HG02623 (cell line): ENCODE data around the gene ASTN1.
"Not testable (repeated sequence)": the region's sequence is repeated elsewhere in the genome, so short reads cannot be mapped to it uniquely, and the experiment has no call there.

Source experiments
- ATAC-seq: cut with Tn5 transposase; IDR thresholded peaks from one replicate; pipeline ENCODE4 v1.9.1; 2021; ENCODE audit warnings: moderate library complexity; ENCODE audit not compliant: unreplicated experiment

Gene ASTN1

DNA sequence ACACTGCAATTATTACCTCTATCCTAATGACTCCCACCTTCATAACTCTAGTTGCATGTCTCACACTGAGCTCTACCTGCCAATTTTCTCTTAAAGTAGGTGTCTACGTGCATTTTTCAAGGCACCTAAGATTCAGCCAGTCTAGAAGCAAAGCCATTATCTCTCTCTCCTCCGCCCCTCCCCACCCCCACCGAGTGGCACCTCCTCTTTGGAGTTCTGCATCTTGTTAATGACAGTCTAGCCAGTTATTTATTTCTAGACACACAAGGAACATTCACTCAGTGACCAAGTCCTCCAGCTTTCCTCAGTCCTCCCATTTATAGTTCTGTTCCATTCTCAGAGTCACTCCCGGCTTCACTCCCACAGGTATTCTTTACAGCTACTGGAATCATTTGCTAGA, 47.6 kb downstream of the ASTN1 start:
- ATAC-seq, result no peak

DNA sequence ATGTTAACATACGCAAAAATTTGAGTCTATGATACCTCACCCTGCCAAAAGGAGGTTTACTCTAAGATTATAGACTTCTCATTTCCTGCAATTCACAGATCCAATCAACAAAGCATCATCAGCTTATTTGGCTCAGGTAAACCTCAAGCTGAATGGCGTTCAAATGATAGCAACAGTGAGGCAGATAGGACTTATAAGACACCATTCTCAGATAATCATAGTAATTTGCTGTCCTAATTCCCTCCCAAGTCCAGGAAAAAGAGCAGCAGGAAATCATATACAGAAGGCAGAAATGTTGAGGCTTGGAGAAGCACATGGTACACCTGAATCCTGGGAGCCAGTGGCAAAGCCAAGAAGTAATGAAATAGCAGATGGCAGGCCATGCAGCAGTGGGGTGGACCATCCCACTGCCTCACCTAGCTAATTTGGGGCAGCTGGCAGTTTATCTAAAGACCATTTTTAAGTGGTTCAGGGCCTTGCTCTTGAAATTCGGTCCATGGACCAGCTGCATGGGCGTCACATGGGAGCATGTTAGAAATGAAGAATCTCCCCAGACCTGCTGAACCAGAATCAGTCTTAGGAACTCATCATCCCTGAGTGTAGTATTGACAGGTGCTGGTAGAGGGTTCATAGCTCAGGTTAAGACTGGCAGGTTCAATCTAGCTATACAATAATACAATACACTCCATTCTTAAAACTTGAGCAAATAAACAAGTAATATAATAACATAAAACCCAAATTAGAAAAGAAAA, 57.7 kb downstream of the ASTN1 start:
- no peak for ATAC-seq

DNA sequence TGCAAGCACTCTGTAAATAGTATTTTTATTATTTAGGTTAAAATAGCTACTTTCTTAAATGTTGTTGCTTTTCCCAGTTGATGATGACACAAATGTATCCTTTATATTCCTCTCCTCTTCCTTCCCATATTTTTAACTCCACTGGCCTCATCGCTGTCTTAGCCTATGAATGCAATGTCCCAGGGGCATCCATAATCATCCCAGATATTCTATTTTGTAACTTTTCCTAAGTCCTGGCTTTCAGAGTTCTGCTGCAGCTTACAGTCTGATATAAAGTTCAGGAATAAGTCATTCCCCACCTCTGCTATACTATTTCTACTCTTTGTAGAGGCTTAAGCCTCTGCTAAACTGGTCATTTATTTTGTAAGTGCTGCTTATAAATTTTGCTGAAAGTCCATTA, 58.3 kb downstream of the ASTN1 start:
- ATAC-seq, result no peak

DNA sequence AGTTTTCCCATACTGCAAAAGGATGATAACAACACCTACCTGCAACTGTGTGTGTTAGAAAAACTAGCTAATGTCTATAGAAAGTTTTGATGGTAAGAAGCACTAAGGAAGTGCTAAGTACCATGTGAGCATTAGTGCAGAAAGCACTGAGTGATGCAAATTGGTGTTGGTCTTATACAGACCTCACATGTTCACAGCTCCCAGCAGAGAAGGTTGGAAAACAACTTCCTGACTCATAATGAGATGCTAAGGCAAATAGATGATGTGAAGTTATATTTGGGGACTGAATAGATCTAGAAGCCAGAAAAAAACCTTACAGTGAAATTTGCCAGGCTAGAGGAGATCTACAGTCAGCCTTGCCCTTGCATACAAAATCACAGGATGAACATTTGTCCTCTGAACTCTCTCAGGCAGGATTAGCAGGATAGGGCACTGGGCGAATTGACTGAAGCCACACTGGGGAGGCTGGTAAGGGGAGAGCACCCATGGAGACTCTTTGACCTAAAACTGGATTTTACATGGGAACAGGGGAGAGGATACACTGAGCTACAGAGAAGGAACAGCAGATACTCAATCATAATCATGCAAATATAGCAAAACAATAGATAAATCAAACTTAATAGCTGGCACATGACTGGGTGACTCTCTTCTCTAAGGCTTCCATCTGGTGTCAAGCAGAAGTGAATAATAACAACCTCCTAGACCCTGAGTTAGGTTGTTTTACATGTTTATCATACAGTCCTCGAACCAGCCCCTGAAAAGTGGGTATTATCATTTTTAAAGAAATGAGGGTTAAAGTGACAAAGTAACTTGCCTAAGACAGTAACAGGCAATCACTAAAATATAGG, 61.3 kb downstream of the ASTN1 start:
- no peak for ATAC-seq

DNA sequence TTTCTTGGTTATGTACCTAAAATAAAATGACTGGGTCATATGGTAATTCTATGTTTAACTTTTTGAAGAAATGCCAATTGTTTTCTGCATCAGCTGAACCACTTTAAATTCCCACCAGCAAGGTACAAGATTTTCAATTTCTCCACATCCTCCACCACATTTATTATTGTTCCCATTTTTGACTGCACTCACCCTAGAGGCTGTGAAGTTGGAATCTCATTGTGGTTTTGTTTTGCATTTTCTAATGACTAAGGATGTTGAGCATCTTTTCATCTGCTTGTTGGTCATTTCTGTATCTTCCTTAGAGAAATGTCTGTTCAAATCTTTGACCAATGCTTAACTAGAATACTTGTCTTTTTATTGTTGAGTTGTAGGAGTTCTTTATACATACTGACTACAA, 72.5 kb downstream of the ASTN1 start:
- no peak for ATAC-seq

DNA sequence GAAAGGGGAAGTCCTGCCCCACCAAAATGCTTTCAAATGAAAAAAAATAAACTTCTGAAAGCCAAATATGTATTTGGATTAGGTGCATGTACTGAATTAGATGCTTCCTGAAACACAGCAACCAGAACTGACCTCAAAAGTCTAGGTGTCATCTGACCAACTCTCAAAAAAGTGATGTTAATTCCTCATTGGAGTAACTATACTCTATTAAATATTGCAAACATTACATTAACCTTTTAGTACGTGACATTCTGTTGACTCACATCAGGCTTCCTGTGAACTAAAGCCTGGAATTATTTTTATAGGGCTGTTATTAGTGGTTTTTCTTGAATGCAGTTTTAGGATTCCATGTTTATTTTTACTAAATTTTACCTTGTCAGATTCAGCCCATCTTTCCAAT, 73.5 kb downstream of the ASTN1 start:
- no peak for ATAC-seq

DNA sequence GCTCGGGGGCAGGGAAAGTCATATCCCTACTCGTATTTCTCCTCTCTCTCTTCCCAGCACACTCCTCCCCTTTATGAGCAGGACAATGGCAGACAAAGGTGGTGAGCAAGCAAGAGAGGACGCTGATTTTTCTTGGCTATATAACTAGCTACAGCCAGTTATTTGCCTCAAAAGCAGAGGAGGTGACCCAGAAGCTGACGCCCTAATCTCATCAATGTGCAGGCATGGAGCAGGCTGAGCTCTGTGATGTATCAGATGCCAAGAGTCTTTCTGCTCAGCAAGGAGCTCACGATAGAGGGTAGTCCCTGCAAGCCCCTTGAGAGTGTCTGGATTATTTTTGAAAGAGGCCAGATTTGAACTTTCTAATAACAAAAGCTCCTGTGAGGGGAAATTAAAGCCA, 75.5 kb downstream of the ASTN1 start:
- no peak for ATAC-seq

DNA sequence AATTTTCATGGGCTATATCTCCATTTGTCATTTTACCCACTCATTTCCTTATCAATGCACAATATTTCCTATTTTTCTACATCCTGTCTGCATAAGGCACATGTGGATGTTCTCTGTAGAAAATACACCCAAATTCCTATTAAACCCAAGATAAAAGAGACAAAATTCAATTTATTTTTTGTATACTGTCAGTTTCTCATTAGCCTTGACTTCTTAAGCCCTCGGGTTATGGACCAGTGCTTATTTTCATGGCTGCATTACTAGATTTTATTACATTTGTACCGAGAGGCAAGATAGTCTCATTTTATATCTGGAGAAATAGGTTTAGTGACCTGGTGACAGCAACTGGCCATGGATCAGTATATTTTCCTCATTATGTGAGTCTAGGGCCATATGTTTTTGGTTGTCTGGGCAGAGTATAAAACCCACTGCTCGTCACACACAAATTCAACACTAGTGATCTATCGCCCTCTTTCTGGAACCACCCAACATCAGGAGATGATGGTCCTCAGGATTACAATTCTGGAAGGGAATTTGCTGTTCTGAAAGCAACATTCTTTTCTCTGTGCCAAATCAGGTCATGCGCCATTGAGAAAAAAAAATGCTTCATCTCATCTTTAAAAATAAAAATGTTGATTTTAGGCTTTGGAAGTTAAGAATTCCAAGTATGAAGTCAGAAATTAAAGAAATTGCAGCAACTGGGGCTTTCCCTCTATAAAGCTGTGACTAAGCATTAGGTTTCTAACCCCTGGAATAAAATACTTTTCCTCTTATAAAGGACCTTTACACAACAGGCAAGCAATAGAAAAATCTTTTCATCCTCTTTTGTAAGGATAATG, 81.4 kb downstream of the ASTN1 start:
- ATAC-seq, result no peak

DNA sequence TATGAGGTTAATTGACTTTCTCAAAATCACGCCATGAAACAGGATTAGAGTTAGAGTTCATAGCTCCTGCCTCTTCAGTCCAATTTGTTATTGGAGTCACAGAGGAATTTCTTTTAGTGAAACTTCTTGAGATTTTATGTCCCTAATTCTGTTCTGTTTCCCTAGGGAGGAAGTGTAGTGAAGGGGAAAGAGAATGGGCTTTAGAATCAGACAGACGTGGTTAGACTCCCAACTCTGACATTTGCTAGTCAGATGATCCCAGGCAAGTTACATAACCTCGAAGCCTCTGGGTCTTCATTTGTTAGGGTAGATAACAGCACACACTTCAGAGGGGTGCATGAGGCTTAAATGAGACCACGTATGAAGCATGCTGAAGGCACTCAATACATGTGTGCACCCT, 83.9 kb downstream of the ASTN1 start:
- no peak for ATAC-seq

DNA sequence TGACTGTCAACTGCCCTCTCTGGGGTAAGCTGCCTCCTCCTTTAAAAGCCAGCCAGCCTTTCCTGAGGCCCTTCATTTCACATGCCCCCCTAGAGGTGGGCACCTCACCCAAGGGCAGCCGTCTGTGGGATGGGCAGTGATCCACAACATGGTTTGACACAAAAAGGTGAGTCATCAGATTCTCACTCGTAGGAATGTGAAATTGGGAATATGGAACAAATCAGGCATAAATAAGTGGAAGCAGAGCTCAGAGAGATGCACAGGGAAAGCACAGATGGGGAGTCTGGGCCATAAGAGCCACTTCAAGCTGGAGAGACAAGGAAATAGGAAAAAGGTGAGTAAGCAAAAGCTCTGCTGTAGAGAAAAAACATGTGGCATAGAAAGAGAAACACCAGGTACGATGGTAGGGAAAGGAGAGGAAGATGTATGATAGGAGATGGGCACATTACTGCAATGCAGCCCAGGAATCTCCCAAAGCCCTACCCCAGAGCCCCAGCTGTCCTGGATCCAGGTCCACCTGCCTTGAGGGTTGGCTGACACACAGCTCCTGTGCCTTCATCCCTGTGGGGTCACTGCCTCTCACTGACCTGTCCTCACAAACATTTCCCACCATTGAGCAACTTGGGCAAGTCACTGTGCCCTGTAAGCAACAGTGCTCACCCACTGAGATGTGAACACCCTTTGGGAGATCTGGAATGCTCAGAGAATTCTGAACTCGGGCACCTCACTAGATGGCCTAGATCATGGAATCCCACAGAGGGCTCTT, 86.6 kb downstream of the ASTN1 start:
- no peak for ATAC-seq

DNA sequence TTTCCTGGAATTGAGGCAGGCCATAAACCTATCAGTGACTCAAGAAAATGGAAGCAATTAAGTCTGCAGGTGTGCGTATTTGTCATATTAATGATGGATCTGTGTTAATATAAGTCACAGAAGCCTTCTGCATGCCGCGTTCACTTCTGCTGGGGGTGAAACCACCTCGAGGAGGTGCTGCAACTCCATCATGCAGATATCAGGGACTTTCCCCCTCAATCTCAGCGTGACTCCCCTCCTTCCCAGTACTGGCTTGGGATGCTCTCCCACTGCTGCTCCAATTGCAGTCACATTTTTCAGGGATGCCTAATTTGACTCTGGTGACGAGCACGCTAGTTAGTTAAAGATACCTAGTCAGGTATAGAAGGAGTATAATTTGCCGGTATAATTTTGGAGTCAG, 87.5 kb downstream of the ASTN1 start:
- no peak for ATAC-seq

DNA sequence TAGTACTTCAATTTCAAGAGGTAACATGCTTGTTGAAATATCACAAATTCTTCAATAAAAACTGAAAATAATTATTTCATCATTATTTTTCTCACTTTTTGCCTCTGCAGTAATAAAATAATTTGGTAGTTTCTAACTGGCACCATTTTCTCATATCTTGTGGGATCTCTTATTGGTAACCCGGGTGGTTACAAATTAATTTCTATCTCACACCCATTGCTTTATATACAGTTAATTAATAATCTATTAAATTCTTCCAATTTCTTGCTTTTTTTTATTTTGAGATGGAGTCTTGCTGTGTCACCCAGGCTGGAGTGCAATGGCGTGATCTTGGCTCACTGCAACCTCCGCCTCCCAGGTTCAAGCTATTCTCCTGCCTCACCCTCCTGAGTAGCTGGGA, 89.7 kb downstream of the ASTN1 start:
- ATAC-seq, result not testable (repeated sequence)

DNA sequence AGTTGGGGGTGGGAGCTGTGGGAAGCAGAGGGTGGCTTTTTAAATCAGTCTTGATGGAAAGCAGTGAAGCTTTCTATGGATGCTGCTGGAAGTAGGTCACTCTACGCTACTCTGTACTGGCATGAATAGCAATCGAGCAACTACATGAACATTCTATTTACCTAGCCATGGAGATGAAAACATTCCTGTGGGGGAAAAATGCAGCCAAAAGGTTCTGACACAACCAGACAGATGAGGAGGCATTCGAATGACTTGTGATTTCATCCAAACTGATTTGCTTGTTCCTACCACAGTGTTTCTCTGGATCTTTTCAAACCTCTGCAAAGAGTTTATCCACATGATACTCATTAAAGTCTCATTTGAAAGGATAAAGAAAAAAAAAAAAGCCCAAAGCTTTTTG, 95.0 kb downstream of the ASTN1 start:
- no peak for ATAC-seq

DNA sequence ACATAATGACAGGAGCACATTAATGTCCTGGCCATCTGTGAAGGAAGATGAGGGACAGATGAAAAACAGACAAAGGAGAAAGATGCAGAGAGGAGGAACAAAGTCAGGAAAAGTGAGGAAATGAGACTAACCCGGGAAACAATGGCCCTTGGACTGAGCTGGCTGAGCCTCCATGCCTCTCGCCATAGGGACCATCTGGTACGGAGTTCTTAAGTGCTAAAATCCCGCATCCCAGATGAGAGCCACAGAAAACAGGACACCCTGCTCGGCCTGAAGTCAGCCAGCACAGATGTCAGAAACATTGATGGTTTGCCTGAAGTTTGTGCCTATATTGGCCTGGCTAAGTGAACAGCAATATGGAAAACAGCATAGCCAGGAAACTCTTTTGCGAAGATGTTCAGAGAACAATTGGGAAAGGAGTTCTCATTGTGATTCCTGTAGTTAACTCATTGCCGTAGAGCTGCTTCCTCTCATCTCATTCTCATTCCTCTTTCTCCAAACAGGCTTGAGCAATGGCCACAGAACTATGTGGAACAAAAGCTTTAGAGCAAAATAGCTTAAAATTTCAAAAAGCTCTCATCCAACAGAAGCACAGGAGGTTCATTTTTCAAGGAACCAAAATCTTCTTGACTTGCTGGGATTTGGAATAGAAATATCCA, 96.6 kb downstream of the ASTN1 start:
- ATAC-seq, result no peak

DNA sequence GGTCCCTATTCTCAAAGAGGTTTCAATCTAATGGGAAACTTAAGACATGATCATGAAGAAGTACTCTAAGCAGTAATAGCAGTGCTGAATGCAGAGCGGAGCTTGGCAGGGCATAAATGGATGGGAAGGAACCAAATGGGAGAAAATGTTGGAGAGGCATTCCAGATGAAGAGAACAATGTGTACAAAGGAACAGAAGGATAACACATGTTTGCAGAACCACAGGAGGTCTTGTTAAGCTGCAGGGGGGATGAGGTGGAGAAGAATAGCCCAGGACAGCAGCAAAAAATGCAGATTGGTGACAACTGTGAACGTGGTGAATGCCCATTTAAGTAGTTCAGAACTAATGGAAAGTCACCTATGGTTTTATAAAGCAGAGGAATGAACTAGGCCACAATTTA, 99.1 kb downstream of the ASTN1 start:
- ATAC-seq, result no peak

DNA sequence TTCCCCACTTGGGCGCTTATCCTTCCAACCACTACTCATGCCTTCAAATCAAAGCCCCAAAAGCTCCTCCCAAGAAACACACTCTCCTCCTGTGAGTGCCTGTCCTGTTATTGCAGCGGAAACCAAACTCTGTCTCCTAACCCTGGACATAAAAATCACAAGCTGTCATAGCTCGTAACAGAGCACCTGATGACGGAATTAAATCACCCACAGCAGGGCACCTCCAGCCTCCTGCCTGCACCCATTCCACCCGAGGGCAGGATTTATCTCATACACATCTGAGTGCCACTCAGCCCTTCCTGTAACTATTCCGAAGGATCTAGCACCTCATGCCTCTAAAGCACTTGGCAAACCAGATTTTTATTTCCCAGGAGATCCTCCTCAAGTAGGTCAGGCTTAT, 100.9 kb downstream of the ASTN1 start:
- ATAC-seq, result no peak

DNA sequence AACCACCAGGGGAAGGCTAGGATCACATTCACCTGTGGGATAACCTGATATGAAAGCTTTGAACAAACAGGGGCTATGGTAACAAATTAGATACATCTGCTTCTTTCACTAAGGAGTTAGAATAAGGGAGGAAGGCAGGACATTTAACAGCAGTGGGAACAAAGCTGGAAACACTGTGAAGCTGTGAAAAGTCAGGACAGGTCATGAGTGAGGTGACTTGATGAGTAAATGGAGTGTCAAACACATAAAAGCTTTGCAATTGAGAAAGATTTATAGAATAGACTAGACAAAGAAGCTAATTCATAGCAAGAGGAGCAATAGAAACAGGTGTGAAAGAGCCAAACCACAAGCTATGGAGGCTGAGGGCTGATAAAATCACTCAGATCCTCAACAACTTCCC, 110.0 kb downstream of the ASTN1 start:
- no peak for ATAC-seq

DNA sequence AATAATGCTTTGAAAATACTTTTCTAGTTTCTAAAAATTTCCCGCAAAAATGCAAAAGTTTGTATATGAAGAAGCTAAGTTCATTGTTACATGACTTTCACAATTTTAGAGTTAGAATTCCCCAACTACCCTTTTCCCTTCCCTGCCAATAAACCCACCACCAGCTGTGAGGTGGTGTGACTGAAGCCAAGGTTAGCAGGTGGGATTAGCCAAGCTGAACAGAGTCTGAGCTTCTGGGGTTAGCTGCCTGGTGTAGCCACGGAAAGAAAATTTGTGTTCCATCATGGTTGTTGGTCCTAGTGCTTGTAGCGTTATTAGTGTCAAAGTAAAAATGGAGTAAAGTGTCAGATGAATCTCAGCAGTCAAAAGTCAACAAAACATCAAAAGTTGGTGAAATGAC, 110.9 kb downstream of the ASTN1 start:
- no peak for ATAC-seq

DNA sequence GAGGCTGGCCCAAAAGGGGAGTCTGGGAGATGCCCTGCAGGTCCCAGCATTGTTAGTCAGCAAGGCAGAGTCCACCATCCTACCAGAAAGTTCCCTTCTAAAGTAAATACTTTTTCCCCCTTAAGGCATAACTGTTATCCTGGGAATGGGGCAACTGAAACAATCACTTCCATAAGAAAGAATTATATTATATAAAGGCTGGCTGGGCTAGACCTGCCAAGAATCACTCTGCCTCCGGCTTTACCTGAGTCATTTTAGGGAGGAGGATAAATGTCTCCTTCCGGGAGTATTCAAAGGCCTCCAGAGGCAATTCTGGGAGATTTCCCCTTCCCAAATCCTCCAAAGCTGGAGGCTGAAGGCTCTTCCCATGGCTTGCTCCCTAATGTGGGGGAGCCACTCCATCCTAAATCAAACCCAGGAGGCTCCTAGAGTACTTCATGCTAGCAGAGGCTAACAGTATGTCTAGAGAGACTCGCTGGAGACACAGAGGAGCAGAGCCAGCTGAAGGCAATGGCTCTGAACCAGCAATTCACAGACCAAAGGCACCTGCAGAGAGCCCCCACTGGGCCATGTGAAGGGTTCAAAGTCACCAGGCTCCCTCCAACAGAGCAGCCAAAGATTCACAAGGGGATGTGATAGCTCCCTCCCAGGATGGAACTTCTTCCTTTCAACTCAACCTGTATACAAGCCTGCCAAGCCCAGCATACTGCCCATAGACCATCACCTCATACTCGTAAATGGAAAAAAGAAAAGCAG, 116.0 kb downstream of the ASTN1 start:
- ATAC-seq, result no peak

DNA sequence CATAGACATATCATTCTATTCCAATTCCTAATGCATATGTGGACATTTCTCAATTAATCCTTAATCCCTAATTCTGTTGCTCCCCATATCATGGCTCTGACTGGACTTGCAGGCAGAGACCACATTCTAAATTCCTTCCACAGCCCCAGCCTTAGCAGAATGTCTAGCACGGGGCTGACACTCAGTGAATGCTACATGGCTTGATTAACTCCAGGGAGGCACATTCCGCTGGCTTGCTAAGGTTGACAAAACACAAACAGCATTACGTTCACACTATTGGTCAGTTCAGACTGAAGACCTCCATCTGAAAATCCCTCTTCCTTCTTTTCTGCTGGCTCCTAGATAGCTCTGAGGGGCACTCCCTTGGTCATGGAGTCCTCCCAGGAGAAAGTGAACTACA, 119.4 kb downstream of the ASTN1 start:
- ATAC-seq, result no peak
